A673 (cell line): ENCODE measurements around the gene CCDC80.

Experiments
- CTCF ChIP-seq: fragments of 300-800, 200-600 bp; sonication (generic); conservative IDR thresholded peaks from 2 replicates; pipeline ENCODE4 v1.5.1; 2017; ENCODE audit warnings: low read depth, mild to moderate bottlenecking, antibody characterized with exemption, low read length, moderate library complexity, mixed read lengths
- EZH2 ChIP-seq: fragments of 200-600 bp; sonication (generic); IDR thresholded peaks from 2 replicates; pipeline ENCODE4 v1.6.1; 2017; ENCODE audit warnings: borderline replicate concordance, low read depth, mild to moderate bottlenecking, mixed read lengths, antibody characterized with exemption, low read length; ENCODE audit not compliant: poor library complexity, severe bottlenecking

- no peak for TF ChIP-seq CTCF
- TF ChIP-seq EZH2, result no peak
These were observed 31.2 kb upstream of the CCDC80 start for GRCh38 chr3:112671930-112672715.
